Ovary (tissue), 9 donors: ENCODE measurements around the gene SLC4A1AP. TPM values are rescaled to one million over a fixed set of nuclear protein-coding genes. Genes with fewer than 3 reads are reported as not detected.

ENCODE experiments used
- DNase-seq, 5 donors: peaks; one replicate each; pipeline ENCODE4 v3.0.0-alpha.2; 2019 to 2020
- H3K27ac ChIP-seq, 2 donors: fragments of 200-600 bp; one replicate each; pipeline versions ENCODE4 v1.5.1 to v1.8.0; 2019 to 2022
- H3K27me3 ChIP-seq: fragments of 200-600 bp; one replicate; pipeline ENCODE4 v1.8.0; 2022
- H3K36me3 ChIP-seq: fragments of 200-600 bp; sonication (generic); one replicate; pipeline ENCODE4 v1.5.1; 2019
- H3K4me1 ChIP-seq: one replicate; pipeline ENCODE4 v1.8.1; 2013; ENCODE audit warnings: mild to moderate bottlenecking, moderate library complexity; ENCODE audit not compliant: insufficient read depth
- H3K4me3 ChIP-seq: fragments of 200-600 bp; sonication (generic); one replicate; pipeline ENCODE4 v1.5.1; 2017
- H3K9me3 ChIP-seq, 2 donors: fragments of 200-600 bp in 1 of 2; sonication (generic) in 1 of 2; one replicate each; pipeline versions ENCODE4 v1.5.1 to v1.8.1; 2013 to 2019; ENCODE audit warnings: mild to moderate bottlenecking in 1 of 2, moderate library complexity in 1 of 2
- CTCF ChIP-seq, 3 donors: fragments of 450-650 bp in 2 of 3; fragments of 200-600 bp in 1 of 3; IDR thresholded peaks; one replicate each; pipeline versions ENCODE4 v1.5.1 to v1.8.0; 2016 to 2022; ENCODE audit warnings: antibody characterized with exemption in 3 of 3, mild to moderate bottlenecking in 1 of 3
- EP300 ChIP-seq: sonication (generic); formaldehyde crosslinking; IDR thresholded peaks from one replicate; pipeline ENCODE4 v1.6.1; 2017; ENCODE audit warnings: antibody characterized with exemption
- POLR2A ChIP-seq: fragments of 450-650 bp; IDR thresholded peaks from one replicate; pipeline ENCODE4 v1.6.1; 2017; ENCODE audit warnings: antibody characterized with exemption, mild to moderate bottlenecking, moderate library complexity
- WGBS, 3 donors: extraction: QIAGEN DNeasy Blood & Tissue Kit in 1 of 3; methylation state at CpG; one replicate each; pipeline versions ENCODE4 v1.1.5 to v1.1.7; 2013 to 2017; 5-methylcytosine and 5-hydroxymethylcytosine counted together
- intact Hi-C, 4 donors: fragments of 100-400 bp; cut with DNase I; formaldehyde crosslinking; loops; one replicate each; pipeline versions ENCODE4 v1.11.0 to v1.15.1; 2022 to 2023
- polyA plus RNA-seq, 2 donors: library from polyadenylated mRNA; stranded (reverse); fragments of 200-250 nt in 1 of 2; fragments of 350-450 nt in 1 of 2; fragmentation: Illumina TruSeq in 1 of 2; extraction: RNeasy Lipid Tissue Mini Kit (QIAGEN cat#74804) in 1 of 2; gene quantifications; one replicate each; pipeline ENCODE4 v1.2.3, GENCODE V29; 2013 to 2014
- small RNA-seq: library from RNA; depleted of rRNA; stranded (forward); fragments of <200 nt; gene quantifications from one replicate; pipeline ENCODE3, GENCODE V24; 2016
- total RNA-seq, 7 donors: library from RNA; depleted of rRNA in 2 of 7; stranded (reverse); fragments of >200 nt in 2 of 7; fragmentation: NEBNext Ultra II Directional in 3 of 7; extraction: Animal tissue kit (Norgen Biotek cat#: 25700) in 3 of 7; gene quantifications; one replicate each; pipeline versions ENCODE4 v1.1.0 to v1.2.4, GENCODE V29; 2016 to 2023
- donor health status: DM: no; HTN: no; CAD: no; lungs with moderate emphysema.
- donor health status: DM: no; HTN: no; CAD: no.
- donor health status: Bipolar disorder and iron deficiency.
- donor health status: DM: yes; HTN: yes; CAD: no.
- donor health status: DM: no; HTN: no; CAD: no.
- donor health status: DM: yes; HTN: yes; CAD: no.

Gene SLC4A1AP
- total and polyA plus RNA-seq, 9 donors = 14.6 to 22.0 (median 16.2) TPM

GRCh38 chr2:27739058-27739373 is 75.3 kb downstream of the SLC4A1AP start:
- Histone ChIP-seq H3K36me3 (no peaks in the 10 kb centered on the region), H3K4me1 (peaks cover 4% of the 10 kb centered on the region), H3K9me3 (no peaks in the 10 kb centered on the region), H3K4me3 (no peak overlapping the region), H3K27ac (no peak overlapping the region), H3K27me3 (no peaks in the 10 kb centered on the region)
- 94 to 98% (median 95%) methylated on average over 4 of the region's 4 CpGs for WGBS, 3 donors
- TF ChIP-seq POLR2A (no peak), EP300 (no peak), CTCF (IDR thresholded peaks at IDR 0.05) (no peak)
- DNase-seq = no peak
- intact Hi-C loops = no loop called here

GRCh38 chr2:27741673-27742072 is 78.0 kb downstream of the SLC4A1AP start:
- Histone ChIP-seq H3K4me1 (no peaks in the 10 kb centered on the region), H3K27ac (no peak overlapping the region), H3K36me3 (no peaks in the 10 kb centered on the region), H3K27me3 (no peaks in the 10 kb centered on the region), H3K9me3 (no peaks in the 10 kb centered on the region), H3K4me3 (no peak overlapping the region)
- WGBS, 3 donors = 46 to 57% (median 55%) methylated on average over 3 of the region's 3 CpGs
- DNase-seq = no peak
- TF ChIP-seq POLR2A (no peak), CTCF (IDR thresholded peaks at IDR 0.05) (no peak), EP300 (no peak)
- intact Hi-C loops = no loop called here

- H3K4me1 ChIP-seq = no peaks in the 10 kb centered on the region
- no peak overlapping the region for H3K27ac ChIP-seq
- H3K9me3 ChIP-seq = no peaks in the 10 kb centered on the region
- TF ChIP-seq CTCF (IDR thresholded peaks at IDR 0.05) (no peak), POLR2A (no peak), EP300 (no peak)
- H3K36me3 ChIP-seq = no peaks in the 10 kb centered on the region
- WGBS, 3 donors = 91 to 96% (median 92%) methylated on average over 9 of the region's 9 CpGs
- no peak for DNase-seq
- intact Hi-C loops = no loop called here
- no peak overlapping the region for H3K4me3 ChIP-seq
- H3K27me3 ChIP-seq = no peaks in the 10 kb centered on the region
Observed at GRCh38 chr2:27742571-27742970, 78.9 kb downstream of the SLC4A1AP start.

Small RNAs within 50 kb of the gene (small RNA-seq; reads per million reads assigned to genes)
- gene RF00340 = not detected

Other genes starting within 250 kb of the SLC4A1AP start
- gene NRBP1, start 235.3 kb upstream of the SLC4A1AP start, total RNA-seq = 100 to 1,000 TPM in 1 of 7 donors, 10 to 100 TPM in 6; 50.8 to 108 (median 90.0) TPM
- 100 to 1,000 TPM in 1 of 2 donors, 10 to 100 TPM in 1; 79.0 to 169 TPM for gene NRBP1, start 235.3 kb upstream of the SLC4A1AP start, polyA plus RNA-seq
- 10 to 100 TPM in 1 of 7 donors, 1 to 10 TPM in 6; 2.0 to 34.5 (median 4.4) TPM for gene KRTCAP3, start 221.5 kb upstream of the SLC4A1AP start, total RNA-seq
- 1 to 10 TPM in 1 of 2 donors, under 1 TPM in 1; 0.82 to 2.8 TPM for gene KRTCAP3, start 221.5 kb upstream of the SLC4A1AP start, polyA plus RNA-seq
- gene IFT172, start 174.1 kb upstream of the SLC4A1AP start, total RNA-seq = 10 to 100 TPM; 37.0 to 52.1 (median 43.9) TPM
- 10 to 100 TPM; 23.9 to 28.9 TPM for gene IFT172, start 174.1 kb upstream of the SLC4A1AP start, polyA plus RNA-seq
- gene FNDC4, start 168.7 kb upstream of the SLC4A1AP start, total RNA-seq = 100 to 1,000 TPM in 1 of 7 donors, 10 to 100 TPM in 6; 27.3 to 117 (median 53.1) TPM
- gene FNDC4, start 168.7 kb upstream of the SLC4A1AP start, polyA plus RNA-seq = 10 to 100 TPM; 40.2 to 62.3 TPM
- gene GCKR, start 167.1 kb upstream of the SLC4A1AP start, total RNA-seq = 10 to 100 TPM in 3 of 7 donors, 1 to 10 TPM in 4; 1.3 to 14.5 (median 5.4) TPM
- 1 to 10 TPM; 4.6 to 4.7 TPM for gene GCKR, start 167.1 kb upstream of the SLC4A1AP start, polyA plus RNA-seq
- gene ZNF512, start 80.8 kb upstream of the SLC4A1AP start, total RNA-seq = 10 to 100 TPM; 40.2 to 69.3 (median 53.4) TPM
- gene ZNF512, start 80.8 kb upstream of the SLC4A1AP start, polyA plus RNA-seq = 10 to 100 TPM; 28.8 to 79.7 TPM
- 1 to 10 TPM; 3.2 to 8.8 (median 6.5) TPM for gene CCDC121, start 34.9 kb upstream of the SLC4A1AP start, total RNA-seq
- gene CCDC121, start 34.9 kb upstream of the SLC4A1AP start, polyA plus RNA-seq = 1 to 10 TPM; 5.8 to 6.1 TPM
- gene GPN1, start 34.8 kb upstream of the SLC4A1AP start, total RNA-seq = 10 to 100 TPM; 15.1 to 24.3 (median 21.4) TPM
- gene GPN1, start 34.8 kb upstream of the SLC4A1AP start, polyA plus RNA-seq = 10 to 100 TPM; 20.4 to 48.3 TPM
- gene SUPT7L, start 275 bp upstream of the SLC4A1AP start, total RNA-seq = 10 to 100 TPM; 20.4 to 29.2 (median 24.5) TPM
- 10 to 100 TPM; 22.1 to 37.7 TPM for gene SUPT7L, start 275 bp upstream of the SLC4A1AP start, polyA plus RNA-seq
- 100 to 1,000 TPM in 2 of 7 donors, 10 to 100 TPM in 5; 50.5 to 185 (median 62.4) TPM for gene MRPL33, start 107.8 kb downstream of the SLC4A1AP start, total RNA-seq
- gene MRPL33, start 107.8 kb downstream of the SLC4A1AP start, polyA plus RNA-seq = 100 to 1,000 TPM; 141 to 246 TPM
- 10 to 100 TPM in 1 of 7 donors, 1 to 10 TPM in 6; 1.9 to 32.9 (median 4.0) TPM for gene RBKS, start 226.5 kb downstream of the SLC4A1AP start, total RNA-seq
- 1 to 10 TPM; 2.4 to 6.9 TPM for gene RBKS, start 226.5 kb downstream of the SLC4A1AP start, polyA plus RNA-seq
- 10 to 100 TPM; 24.2 to 51.3 (median 46.8) TPM for gene BABAM2, start 226.8 kb downstream of the SLC4A1AP start, total RNA-seq
- 10 to 100 TPM; 22.0 to 96.7 TPM for gene BABAM2, start 226.8 kb downstream of the SLC4A1AP start, polyA plus RNA-seq